Islet of Langerhans (tissue), 1 donor: Measurements from ENCODE around the gene PRICKLE2.
"Not testable (repeated sequence)": the region's sequence is repeated elsewhere in the genome, so short reads cannot be mapped to it uniquely, and the experiment has no call there.

Experiments used
- FAIRE-seq: peaks from one replicate; lab custom pipeline; 2011; peaks lifted over from hg19 to GRCh38; lab: Jason Lieb, UNC

Gene PRICKLE2

DNA sequence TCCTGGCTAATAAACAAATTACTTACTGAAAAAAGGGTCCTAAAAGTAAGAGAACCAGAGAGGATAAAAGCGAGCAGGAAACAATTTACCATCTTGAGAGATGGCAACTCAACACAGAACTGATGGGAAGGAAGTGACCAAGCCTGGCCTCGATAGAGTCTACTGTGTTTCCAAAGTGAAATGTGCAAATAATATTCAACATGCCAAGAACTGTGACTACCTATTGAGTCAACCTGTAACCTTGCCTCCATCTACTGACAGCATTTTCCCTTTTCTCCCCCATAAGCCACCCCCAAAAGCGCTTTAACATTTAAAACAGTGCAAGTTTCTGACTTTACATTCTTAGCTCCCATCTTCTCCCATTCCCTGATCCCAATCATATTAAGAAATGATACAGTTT lies 126.6 kb downstream of the PRICKLE2 start:
- no peak for FAIRE-seq

DNA sequence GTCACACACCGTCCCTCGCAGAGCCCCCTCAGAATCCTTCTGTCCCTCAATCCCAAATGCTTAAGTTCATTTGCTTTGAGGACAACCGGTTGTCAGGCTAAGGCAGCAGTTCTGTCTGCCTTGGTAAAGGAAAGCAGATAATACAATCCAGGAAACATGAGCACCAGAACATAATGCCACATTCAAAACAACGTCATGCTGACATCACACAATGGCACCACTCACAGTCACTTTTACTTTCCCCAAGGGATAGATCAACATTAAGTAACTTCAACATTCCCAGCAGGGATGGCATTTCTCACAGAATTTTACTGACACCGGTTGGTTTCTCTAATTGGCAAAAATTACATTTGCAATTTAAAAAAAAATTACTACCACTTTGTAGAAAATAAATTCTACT lies 127.3 kb downstream of the PRICKLE2 start:
- no peak for FAIRE-seq

DNA sequence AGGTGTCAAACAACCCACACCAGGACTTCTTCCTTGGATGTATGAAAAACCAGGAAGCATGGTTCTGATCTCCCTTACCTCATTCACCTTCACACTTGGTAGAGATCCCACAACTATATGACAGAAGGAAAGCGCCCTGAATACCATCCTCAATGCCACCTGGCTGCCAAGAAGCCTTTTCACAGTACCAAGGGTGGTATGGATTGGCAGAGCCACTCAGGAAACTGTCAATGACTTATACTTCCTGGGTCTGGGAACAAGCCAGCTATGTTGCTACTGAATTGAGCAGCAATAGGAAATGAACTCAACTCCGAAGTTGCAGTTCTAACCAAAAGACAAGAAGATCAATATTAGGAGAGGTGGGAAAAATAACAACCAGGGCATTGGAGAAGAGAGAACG lies 129.5 kb downstream of the PRICKLE2 start:
- FAIRE-seq, result no peak

DNA sequence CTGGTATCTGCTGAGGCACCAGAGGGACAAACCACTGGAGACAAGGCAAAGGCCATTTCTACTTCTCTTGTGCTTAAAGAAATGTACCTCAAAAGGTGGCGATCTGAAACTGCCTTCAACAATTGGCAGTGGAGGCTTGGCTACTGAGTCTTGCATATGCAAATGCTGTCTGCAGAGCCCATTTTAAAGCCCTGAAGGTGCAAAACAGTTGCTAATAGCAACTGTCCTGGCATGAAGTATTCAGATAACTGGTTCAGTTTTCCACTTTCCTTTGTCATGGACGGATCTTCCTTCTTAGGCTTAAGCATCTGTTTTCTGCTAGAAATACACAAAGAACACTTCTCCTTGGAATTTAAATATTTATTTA lies 130.6 kb downstream of the PRICKLE2 start:
- no peak for FAIRE-seq

DNA sequence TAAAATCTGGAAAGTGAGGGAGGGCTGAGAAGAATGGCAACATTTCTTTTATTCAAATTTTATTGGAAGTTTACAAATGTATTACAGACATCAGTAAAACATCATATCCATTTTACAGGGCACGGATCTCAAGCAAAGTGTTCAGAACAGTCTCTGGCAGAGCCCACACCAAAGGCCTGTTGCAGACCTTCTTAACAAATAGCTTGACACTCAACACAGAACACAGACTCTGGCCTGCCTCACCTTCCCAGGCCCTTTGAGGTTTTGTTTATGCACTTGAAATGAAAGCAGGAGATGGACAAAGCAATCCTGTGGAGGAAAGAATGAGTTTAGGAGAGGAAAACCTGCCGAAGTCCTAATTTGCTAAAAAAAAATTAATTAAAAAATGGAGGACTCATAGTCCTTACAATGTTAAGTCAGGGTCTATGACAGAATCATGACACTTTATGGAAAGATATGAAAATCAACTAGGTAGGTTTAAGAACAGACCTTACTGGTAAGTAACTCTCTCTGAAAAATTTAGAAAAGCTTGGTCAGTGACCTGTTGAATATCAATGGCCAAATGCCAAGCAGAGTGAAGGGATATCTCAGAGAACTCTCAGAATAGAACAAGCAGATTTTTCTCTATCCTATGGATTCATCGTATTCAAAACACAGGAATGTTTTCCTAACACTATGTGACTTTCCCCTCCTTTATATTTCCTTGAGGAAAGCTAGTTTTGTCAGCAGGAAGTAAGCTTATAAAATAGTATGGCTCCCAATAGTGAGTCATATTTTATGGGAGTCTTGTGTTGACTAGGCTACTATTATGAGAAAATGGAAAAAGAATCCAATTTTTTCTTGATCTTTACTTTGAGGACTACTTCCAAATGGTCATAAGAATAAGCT lies 131.2 kb downstream of the PRICKLE2 start:
- FAIRE-seq, result no peak

DNA sequence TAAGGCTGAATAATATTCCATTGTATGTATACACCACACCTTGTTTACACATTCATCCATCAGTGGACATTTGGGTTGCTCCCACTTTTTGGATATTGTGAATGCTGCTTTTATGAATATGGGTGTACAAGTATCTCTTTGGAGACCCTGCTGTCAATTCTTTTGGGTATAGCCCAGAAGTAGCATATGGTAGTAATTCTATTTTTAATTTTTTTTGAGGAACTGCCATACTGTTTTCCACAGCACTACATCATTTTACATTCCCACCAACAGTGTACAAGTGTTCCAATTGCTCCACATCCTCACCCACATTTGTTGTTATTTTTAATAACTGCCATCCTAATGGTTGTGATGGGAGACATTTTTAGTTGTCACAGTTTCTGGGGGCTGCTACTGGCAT lies 132.1 kb downstream of the PRICKLE2 start:
- FAIRE-seq, result no peak

DNA sequence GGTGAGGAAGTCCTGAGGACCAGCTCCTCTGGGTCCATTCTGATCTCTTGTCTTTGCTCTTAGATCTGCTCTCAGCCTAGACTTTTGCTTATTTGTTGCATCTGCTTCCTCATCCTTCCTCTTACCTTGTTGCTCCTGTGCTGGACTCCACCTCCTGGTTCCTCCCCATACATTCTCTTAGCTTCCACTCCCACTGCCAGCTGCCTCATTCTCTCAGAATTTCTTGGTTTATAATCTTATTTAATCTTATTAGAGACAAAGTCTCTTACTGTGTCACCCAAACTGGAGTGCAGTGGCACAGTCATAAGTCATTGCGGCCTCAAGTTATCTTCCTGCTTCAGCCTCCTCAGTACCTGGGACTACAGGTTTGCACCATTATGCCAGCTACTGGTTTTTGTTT lies 133.8 kb downstream of the PRICKLE2 start:
- FAIRE-seq, result no peak

DNA sequence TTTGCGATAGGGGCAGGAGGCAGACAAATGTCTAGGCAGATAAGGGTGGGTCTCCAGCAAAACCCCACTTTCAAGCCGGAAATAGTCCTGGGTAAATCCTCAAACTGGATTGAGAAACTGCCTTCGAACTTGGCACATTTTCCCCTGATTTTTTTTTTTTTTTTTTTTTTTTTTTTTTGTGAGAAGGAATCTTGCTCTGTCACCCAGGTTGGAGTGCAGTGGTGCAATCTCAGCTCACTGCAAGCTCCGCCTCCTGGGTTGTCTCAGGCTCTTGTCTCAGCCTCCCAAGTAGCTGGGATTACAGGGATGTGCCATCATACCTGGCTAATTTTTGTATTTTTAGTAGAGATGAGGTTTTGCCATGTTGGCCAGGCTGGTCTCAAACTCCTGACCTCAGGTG lies 135.9 kb downstream of the PRICKLE2 start:
- not testable (repeated sequence) for FAIRE-seq

DNA sequence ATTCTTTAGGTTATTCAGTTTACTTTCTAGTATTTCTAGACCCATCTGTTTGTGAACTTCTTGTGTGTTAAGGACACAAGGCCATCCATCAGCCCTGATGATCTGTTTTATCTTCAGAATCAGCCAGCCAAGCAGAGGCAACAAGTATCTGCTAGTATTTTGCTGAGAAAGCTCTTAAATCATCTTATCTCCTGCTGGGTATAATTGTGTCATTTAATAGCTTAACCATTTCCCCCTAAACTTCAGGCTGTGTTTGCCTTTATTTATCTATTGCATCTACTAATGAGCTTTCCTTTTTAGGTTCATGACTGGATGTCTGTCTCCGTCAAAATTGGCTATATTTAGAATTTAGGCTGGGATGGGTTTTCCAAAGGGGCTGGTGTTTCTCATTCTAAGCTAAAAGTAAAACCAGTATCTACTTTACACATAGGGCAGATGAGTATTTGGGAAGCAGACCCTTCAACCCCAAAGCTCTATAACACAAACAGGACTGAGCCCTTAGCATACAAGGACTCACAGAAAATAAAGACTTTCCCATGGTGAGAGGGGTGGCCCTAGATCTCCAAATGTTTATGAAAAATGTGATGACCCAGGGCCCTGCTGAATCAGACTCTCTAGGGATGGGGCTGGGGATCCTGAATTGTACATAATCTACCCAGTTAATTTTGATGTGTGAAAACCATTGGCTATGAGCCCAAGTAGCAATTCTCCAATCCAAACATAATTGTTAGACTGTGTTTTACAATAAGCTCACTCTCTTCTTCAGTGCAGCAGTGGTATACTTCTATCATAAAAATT lies 136.7 kb downstream of the PRICKLE2 start:
- FAIRE-seq, result peak; percentile 33

DNA sequence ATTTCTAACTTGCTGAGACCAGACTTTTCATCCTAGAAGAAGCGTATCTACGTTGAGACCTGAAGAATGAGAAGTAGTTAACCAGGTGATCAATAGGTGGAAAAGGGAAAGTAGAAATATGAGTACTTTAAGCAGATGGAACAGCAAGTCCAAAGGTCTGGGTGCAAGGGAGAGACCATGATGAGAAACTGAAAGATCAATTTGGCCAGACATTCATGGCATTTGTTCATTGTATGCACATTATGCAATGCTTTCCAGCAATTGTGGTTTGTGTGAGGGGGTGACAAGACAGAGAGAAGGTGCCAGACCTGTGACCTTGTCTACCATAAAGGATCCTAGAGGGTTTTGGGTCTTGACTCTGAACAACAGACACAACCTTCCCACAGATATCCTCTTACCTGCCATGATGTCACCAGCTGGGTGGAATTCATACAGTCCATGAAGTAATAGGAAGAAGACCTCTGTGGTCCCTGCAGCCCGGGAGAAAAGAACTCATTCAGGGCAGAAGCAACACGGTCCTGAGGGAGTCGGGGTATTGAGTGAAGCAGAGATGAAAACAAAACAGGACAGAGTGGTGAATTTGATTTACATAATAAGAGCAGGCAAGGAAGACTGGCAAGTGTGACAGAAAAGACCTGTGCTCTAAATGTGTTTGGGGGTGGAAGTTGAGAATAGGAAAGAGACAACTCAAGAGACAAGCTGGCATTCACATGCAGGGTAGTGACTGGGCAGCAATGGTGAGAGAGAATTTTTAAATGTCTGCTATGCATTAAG lies 138.6 kb downstream of the PRICKLE2 start:
- no peak for FAIRE-seq

DNA sequence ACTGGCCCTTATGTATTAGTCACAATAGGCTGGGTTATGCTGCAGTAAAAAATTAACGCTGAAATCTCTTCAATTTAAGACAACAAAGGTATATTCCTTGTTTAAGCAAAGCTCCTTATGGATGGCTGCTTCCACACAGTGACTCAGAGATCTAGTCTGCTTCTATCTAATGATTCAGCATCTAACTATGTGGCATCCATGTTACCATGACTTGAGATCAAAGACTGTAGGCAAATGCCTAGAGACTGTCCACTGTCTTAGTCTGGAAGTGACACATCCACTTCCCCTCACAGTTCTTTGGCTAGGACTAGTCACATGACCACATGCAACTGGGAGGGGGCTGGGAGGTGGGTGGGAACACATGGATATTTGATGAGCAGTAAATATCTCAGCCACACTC lies 140.6 kb downstream of the PRICKLE2 start:
- no peak for FAIRE-seq

DNA sequence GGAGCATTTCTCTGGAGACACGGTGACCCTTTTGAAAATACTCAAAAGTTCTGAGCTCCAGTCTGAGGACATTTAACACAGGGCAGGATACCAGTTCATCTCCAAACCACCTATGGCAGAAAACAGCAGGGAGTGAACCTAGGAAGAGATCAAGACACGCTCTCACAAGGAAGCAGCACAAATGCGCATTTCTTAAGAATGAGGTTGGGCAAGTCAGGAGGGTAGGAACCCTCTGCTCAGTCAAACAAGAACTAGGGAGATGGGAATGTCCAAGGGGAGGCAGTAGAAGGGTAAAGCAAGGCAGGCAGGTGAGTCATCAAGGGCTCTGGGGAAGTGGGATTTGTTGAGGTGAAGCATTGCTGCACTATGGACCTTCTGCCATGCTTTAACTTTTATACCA lies 141.7 kb downstream of the PRICKLE2 start:
- no peak for FAIRE-seq

DNA sequence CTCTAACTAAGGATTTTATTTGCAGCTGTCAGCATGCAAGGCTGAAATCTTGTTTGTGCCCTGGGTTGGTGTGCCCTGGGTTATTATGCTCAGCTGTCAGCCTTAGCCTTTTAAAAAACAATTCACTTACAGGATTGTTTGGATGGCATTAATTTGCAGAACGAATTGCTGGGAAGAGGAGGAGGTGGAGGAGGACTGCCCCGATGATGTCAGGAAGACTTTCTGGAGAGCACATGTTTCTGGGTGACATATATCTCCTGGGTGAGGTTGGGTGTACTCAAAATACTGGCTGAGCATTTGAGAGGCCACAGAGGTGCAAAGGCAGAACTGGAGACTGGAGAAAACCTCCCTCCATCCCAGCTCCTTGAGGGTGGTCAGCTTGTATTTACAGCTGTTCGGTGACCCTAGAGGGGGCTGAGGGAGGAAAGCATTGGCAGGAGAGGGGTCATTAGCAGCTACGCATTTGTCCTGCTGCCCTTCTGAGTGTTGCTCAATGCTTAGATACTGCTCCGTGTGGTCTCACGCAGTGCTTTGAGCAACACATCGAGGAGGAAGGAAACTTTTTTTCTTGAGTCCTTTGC lies 142.2 kb downstream of the PRICKLE2 start:
- no peak for FAIRE-seq

DNA sequence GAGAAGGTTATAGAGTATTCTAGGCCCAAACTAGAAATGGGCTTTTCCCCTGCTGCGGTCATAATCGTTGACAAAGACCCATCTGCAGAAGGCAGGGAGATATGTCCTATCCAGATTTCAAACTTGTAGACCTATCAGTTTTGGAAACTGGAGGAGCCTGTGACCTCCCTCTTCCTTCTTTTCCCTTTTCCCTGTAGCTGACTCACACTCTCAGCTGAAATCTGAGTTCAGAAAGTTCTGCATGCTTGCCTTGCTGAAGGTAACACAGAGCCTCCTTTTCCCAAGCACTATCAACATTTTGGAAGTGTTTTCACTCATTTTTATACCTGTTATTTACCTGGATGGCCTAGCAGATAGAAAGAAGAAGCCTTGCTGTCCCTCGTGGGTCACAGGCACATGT lies 142.9 kb downstream of the PRICKLE2 start:
- no peak for FAIRE-seq

DNA sequence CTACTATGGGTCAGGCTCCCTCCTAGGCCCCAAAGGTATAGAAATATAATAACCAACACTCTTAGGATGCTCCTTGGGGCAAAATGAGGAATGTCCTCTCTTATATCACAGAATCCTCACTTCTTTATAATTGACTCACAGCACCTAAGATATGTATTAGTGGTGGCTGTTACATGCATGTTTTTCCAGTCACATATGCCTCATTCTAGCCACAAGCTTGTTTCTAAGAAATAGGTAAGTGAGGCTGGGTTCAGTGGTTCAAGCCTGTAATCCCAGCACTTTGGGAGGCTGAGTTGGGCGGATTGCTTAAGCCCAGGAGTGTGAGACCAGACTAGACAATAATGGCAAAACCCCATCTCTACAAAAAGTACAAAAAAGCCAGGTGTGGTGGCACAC lies 144.0 kb downstream of the PRICKLE2 start:
- FAIRE-seq, result no peak

DNA sequence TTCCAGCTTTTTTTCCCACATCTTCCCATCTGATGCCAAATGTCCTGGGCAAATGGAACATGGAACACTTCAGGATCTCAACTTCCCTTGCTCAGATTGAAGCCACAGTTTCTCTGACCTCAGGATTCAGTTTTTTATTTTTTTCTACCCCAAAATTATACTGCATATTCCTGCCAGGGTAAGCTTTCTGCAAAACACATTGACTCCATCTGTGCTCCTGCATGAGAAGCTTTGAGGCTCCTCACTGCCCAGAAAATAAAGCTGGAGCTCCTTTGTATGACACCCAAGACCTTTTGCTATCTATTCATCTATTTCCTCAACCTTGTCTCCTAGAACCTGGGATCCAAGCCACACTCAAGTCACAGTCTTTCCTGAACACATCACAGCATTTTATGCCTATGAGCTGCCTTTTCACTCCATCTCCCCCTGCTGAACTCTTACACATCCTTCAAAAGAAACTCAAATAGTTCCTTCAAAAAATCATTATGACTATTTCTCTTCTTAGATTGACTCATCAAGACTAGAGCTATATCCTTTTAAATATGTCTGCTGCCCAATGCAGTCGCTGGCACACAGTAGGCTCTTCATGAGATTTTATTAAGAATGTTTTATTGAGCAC lies 144.5 kb downstream of the PRICKLE2 start:
- no peak for FAIRE-seq

DNA sequence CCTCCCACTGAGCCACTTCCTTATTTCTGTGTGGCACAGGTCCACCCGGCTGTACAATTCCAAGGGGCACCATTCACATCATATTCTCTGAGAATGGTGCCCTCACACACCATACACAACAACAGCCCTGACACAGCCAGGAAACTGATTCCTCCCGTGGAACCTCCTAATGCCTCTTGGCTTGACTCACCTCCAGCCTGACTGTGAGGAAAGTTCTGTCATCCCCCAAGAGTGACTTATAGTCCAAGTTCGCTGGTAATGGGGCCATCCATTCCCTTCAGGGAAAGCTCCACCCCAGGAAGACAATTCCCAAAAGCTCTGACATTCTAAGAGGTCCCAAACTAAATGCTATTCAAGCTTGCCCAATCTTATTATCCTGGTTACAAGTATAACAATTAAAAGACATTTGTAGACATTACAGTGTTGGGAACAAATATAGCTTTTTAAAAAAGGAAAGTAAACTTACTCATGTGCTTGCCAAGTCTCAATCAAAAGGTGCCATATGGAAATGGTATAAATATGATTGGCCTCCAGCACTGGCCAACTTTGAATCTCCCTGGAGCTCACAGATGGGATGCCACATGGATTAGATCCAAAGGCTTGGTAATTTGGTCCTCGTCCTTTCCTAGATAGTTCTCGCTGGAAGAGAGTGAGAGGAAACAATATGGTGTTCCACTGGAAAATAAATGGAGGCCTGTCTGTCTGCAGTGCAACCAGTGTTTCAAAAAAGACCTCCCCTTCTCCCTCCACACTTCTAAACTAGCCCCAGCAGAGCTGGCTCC lies 145.7 kb downstream of the PRICKLE2 start:
- FAIRE-seq, result no peak

DNA sequence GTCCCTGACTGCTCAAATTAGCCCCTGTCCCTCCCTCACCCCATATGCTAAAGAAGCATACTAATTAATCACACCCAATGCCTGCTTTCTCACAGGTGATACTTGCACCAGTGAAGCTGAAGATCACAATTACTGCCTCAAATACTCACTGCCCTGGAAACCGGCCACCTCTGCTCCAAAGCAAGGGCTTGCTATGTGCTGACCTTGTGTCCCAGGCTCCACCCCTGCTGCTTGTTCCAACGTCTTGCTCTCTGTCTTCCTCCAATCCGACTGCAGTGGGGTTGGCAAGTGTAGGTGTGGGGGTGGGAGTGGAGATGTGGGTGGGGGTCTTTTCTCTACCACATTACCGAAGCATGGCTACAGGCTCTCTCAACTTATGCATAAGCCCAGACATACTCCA lies 146.3 kb downstream of the PRICKLE2 start:
- FAIRE-seq, result no peak

DNA sequence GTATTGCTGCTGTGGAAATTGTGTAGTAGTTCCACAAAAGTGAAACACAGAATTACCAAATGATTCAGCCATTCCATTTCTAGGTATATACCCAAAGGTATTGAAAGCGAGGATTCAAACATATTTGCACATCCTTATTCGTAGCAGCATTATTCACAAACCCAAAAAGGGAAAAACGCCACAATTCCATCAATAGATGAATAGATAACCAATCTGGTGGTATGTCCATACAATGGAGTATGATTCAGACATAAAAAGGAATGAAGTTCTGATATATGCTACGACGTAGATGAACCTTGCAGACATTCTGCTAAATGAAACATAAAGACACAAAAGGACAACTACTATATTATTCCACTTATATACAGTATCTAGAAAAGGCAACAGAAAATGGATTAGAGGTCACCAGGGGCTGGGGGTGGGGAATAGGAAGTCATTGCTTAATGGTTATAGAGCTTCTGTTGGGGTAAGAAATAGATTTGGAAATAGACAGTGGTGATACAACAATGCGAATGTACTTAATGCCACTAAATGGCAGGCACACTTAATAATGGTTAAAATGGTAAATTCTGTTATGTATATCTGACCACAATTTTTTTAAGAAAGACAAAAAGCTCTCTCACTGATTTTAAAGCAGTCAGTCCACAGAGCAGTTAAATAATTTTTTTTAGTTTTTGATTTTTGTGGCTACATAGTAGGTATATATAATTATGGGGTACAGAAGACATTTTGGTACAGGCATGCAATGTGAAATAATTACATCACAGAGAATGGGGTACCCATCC lies 150.2 kb downstream of the PRICKLE2 start:
- no peak for FAIRE-seq

DNA sequence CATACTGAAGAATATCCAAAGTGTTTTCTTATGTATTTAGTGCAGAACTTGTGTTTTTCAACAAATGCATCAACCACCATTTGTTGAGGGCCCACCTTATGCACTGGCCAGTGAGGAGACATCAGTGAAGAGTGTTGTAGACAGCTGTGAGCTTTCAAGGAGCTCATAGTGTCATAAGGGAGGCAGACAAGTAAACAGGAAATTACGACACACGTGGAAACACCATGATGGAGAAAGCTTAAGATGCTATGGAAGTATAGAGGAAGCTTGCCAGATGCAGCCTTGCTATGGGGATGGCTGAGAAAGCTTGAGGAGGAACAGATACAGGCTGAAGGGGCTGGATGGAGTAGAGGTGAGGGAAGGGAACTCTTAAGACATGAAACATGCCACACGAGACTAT lies 151.2 kb downstream of the PRICKLE2 start:
- FAIRE-seq, result no peak
